HEK293 (cell line): ENCODE results near the gene NR4A3.
A peak's percentile ranks its signal among the peaks of the same experiment; 100 is the strongest.

Source experiments
- BCL6B ChIP-seq: fragments of 450-650 bp; formaldehyde crosslinking; IDR thresholded peaks from 2 replicates; pipeline ENCODE4 v1.5.1; 2017; ENCODE audit warnings: missing biosample characterization, missing genetic modification characterization
- GLIS1 ChIP-seq: fragments of 450-650 bp; formaldehyde crosslinking; IDR thresholded peaks from 2 replicates; pipeline ENCODE4 v1.5.1; 2016; ENCODE audit warnings: missing biosample characterization, missing genetic modification characterization
- MYNN ChIP-seq: fragments of 450-650 bp; formaldehyde crosslinking; IDR thresholded peaks from 2 replicates; pipeline ENCODE4 v1.5.1; 2016; ENCODE audit warnings: missing biosample characterization, missing genetic modification characterization, borderline replicate concordance
- REST ChIP-seq: fragments of 450-650 bp; formaldehyde crosslinking; IDR thresholded peaks from 2 replicates; pipeline ENCODE4 v1.5.1; 2016; ENCODE audit warnings: missing biosample characterization, missing genetic modification characterization
- ZBTB20 ChIP-seq: fragments of 450-650 bp; formaldehyde crosslinking; IDR thresholded peaks from 2 replicates; pipeline ENCODE4 v1.5.1; 2016; ENCODE audit warnings: missing biosample characterization, missing genetic modification characterization
- ZBTB6 ChIP-seq: fragments of 450-650 bp; formaldehyde crosslinking; IDR thresholded peaks from 2 replicates; pipeline ENCODE4 v1.5.1; 2017; ENCODE audit warnings: missing biosample characterization, missing genetic modification characterization
- ZFP3 ChIP-seq: fragments of 450-650 bp; formaldehyde crosslinking; IDR thresholded peaks from 2 replicates; pipeline ENCODE4 v1.5.1; 2016; ENCODE audit warnings: low read depth, missing biosample characterization, missing genetic modification characterization
- ZFP37 ChIP-seq: fragments of 450-650 bp; formaldehyde crosslinking; IDR thresholded peaks from 2 replicates; pipeline ENCODE4 v1.5.1; 2016; ENCODE audit warnings: missing biosample characterization, missing genetic modification characterization
- ZFP69B ChIP-seq: fragments of 450-650 bp; formaldehyde crosslinking; IDR thresholded peaks from 2 replicates; pipeline ENCODE4 v1.5.1; 2016; ENCODE audit warnings: missing biosample characterization, missing genetic modification characterization
- ZNF140 ChIP-seq: fragments of 450-650 bp; formaldehyde crosslinking; IDR thresholded peaks from 2 replicates; pipeline ENCODE4 v1.5.1; 2016; ENCODE audit warnings: missing biosample characterization, missing genetic modification characterization
- ZNF175 ChIP-seq: fragments of 450-650 bp; formaldehyde crosslinking; IDR thresholded peaks from 2 replicates; pipeline ENCODE4 v1.5.1; 2016; ENCODE audit warnings: missing biosample characterization, missing genetic modification characterization
- ZNF18 ChIP-seq: fragments of 450-650 bp; formaldehyde crosslinking; IDR thresholded peaks from 2 replicates; pipeline ENCODE4 v1.5.1; 2016; ENCODE audit warnings: missing biosample characterization, missing genetic modification characterization
- ZNF202 ChIP-seq: fragments of 450-650 bp; formaldehyde crosslinking; IDR thresholded peaks from 2 replicates; pipeline ENCODE4 v1.5.1; 2016; ENCODE audit warnings: missing biosample characterization, missing genetic modification characterization, borderline replicate concordance
- ZNF239 ChIP-seq: fragments of 450-650 bp; formaldehyde crosslinking; IDR thresholded peaks from 2 replicates; pipeline ENCODE4 v1.5.1; 2016; ENCODE audit warnings: missing biosample characterization, missing genetic modification characterization
- ZNF341 ChIP-seq: fragments of 450-650 bp; formaldehyde crosslinking; IDR thresholded peaks from 2 replicates; pipeline ENCODE4; 2016; ENCODE audit warnings: low read depth, missing biosample characterization, missing genetic modification characterization
- ZNF362 ChIP-seq: fragments of 450-650 bp; formaldehyde crosslinking; IDR thresholded peaks from 2 replicates; pipeline ENCODE4 v1.5.1; 2016; ENCODE audit warnings: missing biosample characterization, missing genetic modification characterization
- ZNF394 ChIP-seq: fragments of 450-650 bp; formaldehyde crosslinking; IDR thresholded peaks from 2 replicates; pipeline ENCODE4 v1.5.1; 2016; ENCODE audit warnings: missing biosample characterization, missing genetic modification characterization, mild to moderate bottlenecking, moderate library complexity, borderline replicate concordance
- ZNF48 ChIP-seq: fragments of 450-650 bp; formaldehyde crosslinking; IDR thresholded peaks from 2 replicates; pipeline ENCODE4 v1.5.1; 2016; ENCODE audit warnings: missing biosample characterization, missing genetic modification characterization
- ZNF488 ChIP-seq: fragments of 450-650 bp; formaldehyde crosslinking; IDR thresholded peaks from 2 replicates; pipeline ENCODE4 v1.5.1; 2016; ENCODE audit warnings: missing biosample characterization, missing genetic modification characterization
- ZNF501 ChIP-seq: fragments of 450-650 bp; formaldehyde crosslinking; IDR thresholded peaks from 2 replicates; pipeline ENCODE4 v1.5.1; 2016; ENCODE audit warnings: missing biosample characterization, missing genetic modification characterization
- ZNF514 ChIP-seq: fragments of 450-650 bp; formaldehyde crosslinking; IDR thresholded peaks from 2 replicates; pipeline ENCODE4 v1.5.1; 2016; ENCODE audit warnings: missing biosample characterization, missing genetic modification characterization
- ZNF560 ChIP-seq: fragments of 450-650 bp; formaldehyde crosslinking; IDR thresholded peaks from 2 replicates; pipeline ENCODE4 v1.5.1; 2017; ENCODE audit warnings: missing biosample characterization, missing genetic modification characterization, borderline replicate concordance
- ZNF580 ChIP-seq: fragments of 450-650 bp; formaldehyde crosslinking; IDR thresholded peaks from 2 replicates; pipeline ENCODE4 v1.5.1; 2016; ENCODE audit warnings: missing biosample characterization, missing genetic modification characterization
- ZNF623 ChIP-seq: fragments of 450-650 bp; formaldehyde crosslinking; IDR thresholded peaks from 2 replicates; pipeline ENCODE4 v1.5.1; 2016; ENCODE audit warnings: missing biosample characterization, missing genetic modification characterization
- ZNF701 ChIP-seq: fragments of 450-650 bp; formaldehyde crosslinking; IDR thresholded peaks from 2 replicates; pipeline ENCODE4 v1.5.1; 2016; ENCODE audit warnings: missing biosample characterization, missing genetic modification characterization
- ZNF777 ChIP-seq: fragments of 450-650 bp; formaldehyde crosslinking; IDR thresholded peaks from 2 replicates; pipeline ENCODE4 v1.5.1; 2017; ENCODE audit warnings: missing biosample characterization, missing genetic modification characterization, borderline replicate concordance
- ZSCAN4 ChIP-seq: fragments of 450-650 bp; formaldehyde crosslinking; IDR thresholded peaks from 2 replicates; pipeline ENCODE4 v1.5.1; 2017; ENCODE audit warnings: missing biosample characterization, missing genetic modification characterization

NR4A3 gene

GRCh38 chr9:99822109-99822805, 572 bp downstream of the NR4A3 start (continued):
- TF ChIP-seq ZNF18 (tag by site-specific recombination) (peak; percentile 82; the same call in 1 of the 2 replicates), ZNF362 (tag by site-specific recombination) (no peak), GLIS1 (0 out of 2 replicates have a peak, but pooled peaks have one; percentile 24), ZNF175 (tag by site-specific recombination) (no peak), ZNF560 (tag by site-specific recombination) (no peak), ZNF501 (tag by site-specific recombination) (0 out of 2 replicates have a peak, but pooled peaks have one; percentile 10), ZNF514 (tag by site-specific recombination) (no peak), ZBTB20 (peak; percentile 22; the same call in 1 of the 2 replicates), ZNF341 (tag by site-specific recombination) (peak; percentile 100), ZNF48 (tag by site-specific recombination) (no peak), ZNF701 (tag by site-specific recombination) (no peak), ZSCAN4 (tag by site-specific recombination) (0 out of 2 replicates have a peak, but pooled peaks have one; percentile 22), ZNF239 (tag by site-specific recombination) (no peak), ZNF140 (tag by site-specific recombination) (no peak), MYNN (tag by site-specific recombination) (no peak), ZBTB6 (no peak), ZNF202 (tag by site-specific recombination) (no peak), ZNF488 (no peak), ZNF580 (tag by site-specific recombination) (no peak), REST (tag by site-specific recombination) (0 out of 2 replicates have a peak, but pooled peaks have one; percentile 2), ZNF623 (no peak), ZFP69B (tag by site-specific recombination) (no peak), ZNF394 (no peak; the same call in 1 of the 2 replicates), ZNF777 (tag by site-specific recombination) (peak; percentile 26; the same call in 1 of the 2 replicates), ZFP3 (tag by site-specific recombination) (no peak), ZFP37 (no peak), BCL6B (tag by site-specific recombination) (no peak)
